Effector CD8-positive, alpha-beta T cell (primary cell): ENCODE results near the gene UNC79.

Experiments
- DNase-seq: peaks from one replicate; lab custom pipeline; 2025; lab: John Stamatoyannopoulos, UW

Gene UNC79

DNA sequence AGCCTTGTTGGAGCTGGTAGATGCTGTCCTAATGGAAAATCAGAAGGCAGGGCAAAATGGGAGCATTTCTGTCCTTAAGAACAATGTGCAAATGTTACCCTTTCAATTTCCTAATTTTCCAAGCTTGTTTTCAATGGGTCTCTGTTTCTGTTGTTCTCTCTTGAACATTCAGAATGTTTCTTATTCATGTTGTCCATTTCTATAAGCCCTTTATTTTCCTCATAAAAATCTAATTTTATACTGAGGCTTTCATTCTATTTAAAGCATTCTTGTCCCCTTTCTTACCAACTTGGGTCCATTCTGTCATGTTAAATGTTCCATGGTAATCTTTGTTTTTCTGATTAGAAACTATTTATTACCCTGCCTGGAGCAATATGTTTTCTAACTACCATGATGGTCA, 232.6 kb downstream of the UNC79 start:
- no peak for DNase-seq

DNA sequence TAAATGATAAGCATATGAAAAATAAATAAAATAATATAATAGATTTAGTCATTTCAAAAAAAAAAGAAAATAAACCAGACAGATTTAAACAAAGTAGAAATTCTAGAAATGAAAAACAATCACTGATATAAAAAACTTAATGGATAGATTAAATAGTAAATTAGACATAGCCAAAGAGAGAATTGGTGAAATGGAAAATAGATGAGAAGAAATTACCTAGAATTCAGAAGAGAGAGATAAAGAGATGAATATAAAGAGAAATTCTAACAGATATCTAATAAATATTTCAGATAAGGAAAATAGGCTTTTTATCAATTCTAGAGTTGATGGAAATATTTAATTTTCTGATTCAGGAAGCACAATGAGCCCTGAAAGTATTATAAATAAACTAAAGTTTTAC, 234.4 kb downstream of the UNC79 start:
- DNase-seq, result no peak

DNA sequence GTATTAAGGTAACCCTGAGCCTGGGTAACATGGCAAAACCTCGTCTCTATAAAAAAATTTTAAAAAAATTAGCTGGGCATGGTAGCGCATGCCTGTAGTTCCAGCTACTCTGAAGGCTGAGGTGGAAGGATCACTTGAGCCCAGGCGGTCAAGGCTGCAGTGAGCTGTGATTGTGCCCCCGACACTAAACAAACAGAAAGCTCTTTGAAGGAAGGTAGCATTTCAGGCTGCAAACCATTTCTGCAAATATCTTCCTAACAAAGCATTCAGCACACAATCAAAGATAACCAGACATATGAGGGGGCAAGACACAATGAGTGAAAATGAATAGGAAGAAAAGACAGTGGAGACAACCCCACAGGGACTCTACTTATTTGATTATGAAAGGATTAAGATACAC, 238.9 kb downstream of the UNC79 start:
- DNase-seq, result no peak

DNA sequence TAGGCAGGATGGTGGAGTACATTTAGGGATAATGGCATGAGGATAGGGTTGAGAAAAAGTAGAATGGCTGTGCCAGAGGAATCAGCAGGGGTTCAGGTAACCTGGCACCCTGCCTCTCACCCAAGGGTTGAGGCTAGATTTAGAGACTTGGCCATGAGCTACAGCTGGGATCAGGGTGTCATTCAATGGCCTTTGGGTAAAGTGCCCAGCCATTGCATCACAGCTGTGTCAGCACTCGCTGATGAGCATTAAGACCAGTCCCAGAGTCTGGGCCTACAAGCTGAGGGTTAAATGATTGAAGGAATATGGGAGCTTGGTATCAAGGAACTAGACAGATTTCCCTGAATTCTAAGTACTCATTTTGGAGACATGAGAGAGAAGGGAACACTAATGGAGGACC, 243.6 kb downstream of the UNC79 start:
- DNase-seq, result no peak

- no peak for DNase-seq
Observed at GRCh38 chr14:93675651-93676050, 244.9 kb downstream of the UNC79 start.

GRCh38 chr14:93676416-93676958, 245.7 kb downstream of the UNC79 start:
- DNase-seq, result no peak

GRCh38 chr14:93682459-93682858, 251.7 kb downstream of the UNC79 start:
- DNase-seq, result no peak

GRCh38 chr14:93683226-93683625, 252.5 kb downstream of the UNC79 start:
- DNase-seq, result no peak

DNA sequence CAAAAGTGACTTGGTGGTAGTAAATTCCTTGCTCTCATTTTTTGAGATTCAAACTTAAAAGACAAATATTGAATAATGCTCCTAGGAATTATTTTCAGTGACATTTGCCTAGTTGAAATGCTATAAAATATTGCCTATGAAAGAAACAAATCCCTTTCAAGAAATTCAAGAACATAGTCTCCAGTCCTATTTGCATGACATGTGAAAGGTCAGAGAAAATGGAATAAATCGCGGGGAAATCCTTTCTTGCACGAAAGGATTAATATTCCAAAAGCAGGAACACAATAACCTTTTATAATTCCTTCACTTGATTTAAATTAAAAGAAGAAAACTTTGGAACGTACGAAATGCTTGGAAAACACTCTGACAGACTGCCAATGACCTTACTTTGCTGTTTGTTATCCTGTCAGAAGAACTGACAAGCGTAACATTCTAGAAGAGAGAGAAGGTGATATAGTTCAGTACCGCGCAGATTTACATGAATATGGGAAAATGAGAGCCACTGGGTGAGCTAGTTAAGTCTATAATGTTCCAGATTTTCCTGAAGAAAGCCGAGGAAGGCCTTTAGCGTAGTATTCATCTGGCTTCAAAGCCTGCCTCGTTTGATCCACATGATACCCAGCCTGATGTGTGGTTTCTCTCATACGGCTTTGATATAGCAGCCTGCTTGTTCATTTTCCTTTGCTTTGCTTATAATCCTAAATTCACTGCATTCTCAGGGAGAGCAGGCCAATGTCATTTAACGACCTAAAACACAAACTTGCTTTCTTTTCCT, 254.6 kb downstream of the UNC79 start:
- DNase-seq, result no peak

DNA sequence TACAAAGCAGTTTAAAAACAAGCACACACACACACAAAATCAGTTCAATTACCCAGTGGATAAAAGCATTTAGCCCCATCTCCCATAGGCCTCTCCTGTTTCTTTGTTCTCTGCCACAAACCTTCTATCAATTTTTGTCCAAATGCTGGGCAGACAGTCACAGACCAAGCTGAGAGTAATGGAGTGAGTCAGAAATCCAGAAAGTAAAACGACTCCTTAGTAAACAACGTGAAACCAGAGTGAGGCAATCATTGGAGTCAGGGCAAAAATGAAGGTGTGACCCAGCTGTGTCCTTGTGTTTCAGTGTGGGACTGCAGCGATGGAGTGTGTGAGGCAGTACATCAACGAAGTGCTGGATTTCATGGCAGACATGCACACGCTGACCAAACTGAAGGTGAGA, 255.5 kb downstream of the UNC79 start:
- DNase-seq, result no peak

GRCh38 chr14:93688239-93688666, 257.5 kb downstream of the UNC79 start:
- DNase-seq, result no peak

DNA sequence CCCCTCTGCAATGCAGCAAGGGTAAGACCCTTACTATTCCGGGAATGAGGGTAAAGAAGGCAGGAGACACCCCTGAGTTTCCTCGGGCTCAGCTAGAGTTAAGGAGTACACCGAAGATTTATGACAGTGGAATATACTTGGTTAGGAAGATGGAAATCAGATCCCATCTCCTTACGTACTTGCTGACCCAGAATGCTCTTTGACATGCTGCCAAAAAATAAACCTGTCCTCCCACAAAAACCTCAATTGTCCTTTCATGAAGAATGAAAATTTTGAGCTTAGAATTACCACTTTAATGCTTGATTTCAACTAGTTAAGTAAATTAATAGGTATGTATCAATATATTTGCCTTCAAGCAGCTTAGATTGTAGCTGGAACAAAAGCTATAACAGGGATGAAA, 258.1 kb downstream of the UNC79 start:
- DNase-seq, result no peak

GRCh38 chr14:93690146-93690545, 259.4 kb downstream of the UNC79 start:
- no peak for DNase-seq

GRCh38 chr14:93691042-93691780, 260.5 kb downstream of the UNC79 start:
- DNase-seq, result no peak

- DNase-seq, result no peak
Observed at GRCh38 chr14:93693914-93694313, 263.2 kb downstream of the UNC79 start.

GRCh38 chr14:93700928-93701327, 270.2 kb downstream of the UNC79 start:
- DNase-seq, result no peak

- DNase-seq, result no peak
Observed at GRCh38 chr14:93701562-93701961, 270.8 kb downstream of the UNC79 start.

- no peak for DNase-seq
Observed at GRCh38 chr14:93702946-93703345, 272.2 kb downstream of the UNC79 start.

DNA sequence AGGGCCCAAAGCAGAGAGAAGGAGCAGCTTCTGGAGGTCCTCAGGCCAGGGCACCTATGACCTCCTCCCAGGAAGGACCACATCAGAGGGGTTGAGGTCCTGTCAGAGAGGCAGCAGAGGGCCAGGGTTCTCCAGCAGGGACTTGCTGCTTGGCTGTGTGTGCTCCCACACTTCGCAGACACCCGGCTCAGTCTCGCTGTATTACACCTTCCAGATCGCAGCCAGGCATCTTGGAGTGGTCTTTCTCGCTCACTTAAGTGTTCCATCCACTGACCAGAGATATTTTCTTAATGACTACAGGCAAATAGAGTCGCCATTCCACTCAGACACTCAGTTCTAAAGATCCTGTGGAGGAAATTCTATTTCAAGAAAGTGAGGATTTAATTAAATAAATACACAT, 273.2 kb downstream of the UNC79 start:
- DNase-seq, result no peak

GRCh38 chr14:93705513-93706156, 274.9 kb downstream of the UNC79 start:
- no peak for DNase-seq

DNA sequence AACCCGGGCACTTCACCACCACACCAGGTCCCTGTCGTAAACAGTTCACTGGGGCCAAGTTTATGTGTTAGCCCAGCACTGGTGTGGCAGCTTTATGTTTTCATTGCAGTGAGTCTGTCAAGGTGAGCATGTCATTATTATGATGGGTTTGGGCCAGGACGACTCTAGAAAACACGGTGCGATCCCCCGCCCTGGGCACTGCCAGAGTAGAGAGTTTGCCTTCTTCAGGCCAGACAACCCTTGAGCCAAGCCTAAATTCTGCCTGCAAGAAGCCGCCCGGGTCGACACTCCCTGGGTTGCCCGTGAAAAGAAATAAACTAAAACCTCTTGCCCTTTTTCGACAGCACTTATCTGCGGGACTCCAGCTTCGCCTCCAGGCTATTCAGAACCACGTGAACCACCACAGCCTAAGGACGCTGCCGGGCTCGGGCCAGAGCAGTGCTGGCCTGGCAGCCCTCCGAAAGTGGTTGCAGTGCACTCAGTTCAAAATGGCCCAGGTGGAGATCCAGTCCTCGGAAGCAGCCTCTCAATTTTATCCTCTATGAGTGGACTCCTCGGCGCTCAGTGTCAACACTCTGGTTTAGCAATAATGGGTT, 275.7 kb downstream of the UNC79 start:
- DNase-seq, result no peak

GRCh38 chr14:93707475-93707874, 276.7 kb downstream of the UNC79 start:
- no peak for DNase-seq
